Neural progenitor cell (in vitro differentiated cells): ENCODE data around the gene IFIT2.

Source experiments
- CTCF ChIP-seq: fragments of 200-600 bp; sonication (generic); IDR thresholded peaks from 2 replicates; pipeline ENCODE4 v1.5.1; 2017; ENCODE audit warnings: antibody characterized with exemption, mild to moderate bottlenecking
- EZH2 ChIP-seq: fragments of 200-600 bp; sonication (generic); IDR thresholded peaks from 2 replicates; pipeline ENCODE4 v1.6.1; 2017; ENCODE audit warnings: antibody characterized with exemption, mild to moderate bottlenecking, moderate library complexity
- EZH2phosphoT487 ChIP-seq: fragments of 200-600 bp; sonication (generic); IDR thresholded peaks from 2 replicates; pipeline ENCODE4 v1.6.1; 2017; ENCODE audit warnings: antibody characterized with exemption

GRCh38 chr10:89312973-89313372 is 11.1 kb downstream of the IFIT2 start:
- no peak for TF ChIP-seq CTCF
- no peak for TF ChIP-seq EZH2
- TF ChIP-seq EZH2phosphoT487: no peak
